Fibroblast of skin of back (primary cell): ENCODE results near the gene RNPS1. TPM values are rescaled to one million over a fixed set of nuclear protein-coding genes. Genes with fewer than 3 reads are reported as not detected.
A peak's percentile ranks its signal among the peaks of the same experiment; 100 is the strongest.

Experiments used
- DNase-seq: peaks from one replicate; pipeline ENCODE4 v3.0.0-alpha.2; 2013
- polyA plus RNA-seq, 2 experiments: library from polyadenylated mRNA; unstranded; fragments of 120-200 nt; gene quantifications; one replicate each; pipeline ENCODE4 v1.2.1, GENCODE V29; 2013; ENCODE audit not compliant: insufficient read length in 2 of 2

Gene RNPS1, protein sequence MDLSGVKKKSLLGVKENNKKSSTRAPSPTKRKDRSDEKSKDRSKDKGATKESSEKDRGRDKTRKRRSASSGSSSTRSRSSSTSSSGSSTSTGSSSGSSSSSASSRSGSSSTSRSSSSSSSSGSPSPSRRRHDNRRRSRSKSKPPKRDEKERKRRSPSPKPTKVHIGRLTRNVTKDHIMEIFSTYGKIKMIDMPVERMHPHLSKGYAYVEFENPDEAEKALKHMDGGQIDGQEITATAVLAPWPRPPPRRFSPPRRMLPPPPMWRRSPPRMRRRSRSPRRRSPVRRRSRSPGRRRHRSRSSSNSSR
- polyA plus RNA-seq (2013, experiment 1 of 2; ENCODE audit: insufficient read length): 206 TPM
- 124 TPM for polyA plus RNA-seq (2013, experiment 2 of 2; ENCODE audit: insufficient read length)

- peak; percentile 96 for DNase-seq
Observed at GRCh38 chr16:2267913-2268666, at the start of gene RNPS1. Gene RNPS1 (minus strand): TSS chr16:2268126. CDS start chr16:2264643, 3,483 bp downstream.

DNA sequence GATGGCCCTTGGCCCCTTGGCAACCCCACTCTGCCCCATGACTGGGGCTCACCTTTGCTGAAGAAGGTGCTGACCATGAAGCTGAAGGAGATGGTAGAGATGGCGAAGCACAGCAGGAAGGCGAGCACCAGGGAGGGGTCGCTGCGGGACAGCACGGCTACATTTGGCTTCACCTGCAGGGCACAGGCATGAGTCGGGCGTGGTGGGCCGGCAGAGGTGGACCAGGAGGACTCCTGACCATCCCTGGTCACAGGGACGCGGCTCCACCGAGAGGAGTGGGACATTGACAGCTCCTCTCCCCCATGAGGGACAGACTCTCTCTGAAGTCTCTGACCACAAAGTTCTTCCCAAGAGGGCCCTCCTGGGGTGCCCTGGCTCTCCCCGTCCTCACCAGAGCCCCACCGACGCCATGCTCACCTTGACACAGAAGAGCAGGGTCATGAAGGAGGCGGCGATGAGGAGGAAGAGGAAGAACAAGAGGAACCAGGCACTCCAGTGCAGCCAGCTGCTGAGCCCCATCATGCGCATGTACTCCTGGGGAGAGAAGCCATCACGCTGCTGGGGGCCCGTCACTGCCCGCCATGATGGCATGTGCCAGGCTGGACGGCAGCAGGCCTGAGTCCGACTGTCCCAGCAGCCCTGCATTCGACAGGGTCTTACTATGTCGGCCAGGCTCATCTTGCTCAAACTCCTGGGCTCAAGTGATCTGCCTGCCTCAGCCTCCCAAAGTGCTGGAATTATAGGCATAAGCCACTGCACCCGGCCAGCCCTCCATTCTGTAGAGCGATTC, 49.5 kb upstream of the RNPS1 start:
- no peak for DNase-seq

DNA sequence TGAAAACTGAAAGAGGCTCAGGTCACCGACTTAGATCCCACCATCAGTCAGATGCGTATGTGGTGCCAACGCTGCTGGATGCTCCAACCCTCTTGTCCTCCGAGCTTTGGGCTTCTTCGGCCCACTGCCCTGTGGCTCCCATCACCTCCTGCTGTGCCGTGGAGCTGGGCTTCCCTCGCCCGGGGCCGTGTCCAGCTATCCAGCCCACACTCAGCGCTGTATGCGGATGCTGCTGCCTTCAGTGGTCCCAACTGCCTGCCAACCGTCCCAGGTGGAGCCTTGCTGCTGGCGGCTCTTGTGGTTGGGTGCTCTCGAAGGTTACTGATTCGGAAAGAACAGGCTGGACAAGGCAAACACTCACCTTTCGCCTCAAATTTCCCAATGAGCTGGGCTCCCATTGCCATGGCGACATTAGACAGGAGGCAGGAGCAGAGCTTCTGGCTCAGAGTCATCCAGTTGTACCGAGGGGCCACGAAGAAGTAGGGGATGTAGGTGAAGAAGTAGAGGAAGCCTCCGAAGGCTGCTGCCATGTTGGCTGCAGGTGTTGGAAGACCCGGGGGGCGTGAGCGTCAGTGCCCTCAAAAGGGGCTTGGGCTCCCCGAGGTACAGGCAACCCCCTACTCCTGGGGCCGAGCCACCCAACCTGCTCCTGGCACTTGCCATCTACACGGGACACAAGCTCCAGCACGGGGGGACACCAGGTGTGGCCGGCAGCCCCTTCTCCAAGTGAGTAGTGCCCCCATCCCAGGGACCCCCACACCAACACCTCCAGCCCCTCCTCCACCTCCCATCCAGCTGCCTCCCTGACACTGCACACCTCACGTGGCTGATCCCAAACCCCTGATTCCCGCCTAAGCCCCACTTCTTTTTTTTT, 40.4 kb upstream of the RNPS1 start:
- DNase-seq: no peak

- no peak for DNase-seq
Observed at GRCh38 chr16:2299915-2300192, 31.9 kb upstream of the RNPS1 start.

DNA sequence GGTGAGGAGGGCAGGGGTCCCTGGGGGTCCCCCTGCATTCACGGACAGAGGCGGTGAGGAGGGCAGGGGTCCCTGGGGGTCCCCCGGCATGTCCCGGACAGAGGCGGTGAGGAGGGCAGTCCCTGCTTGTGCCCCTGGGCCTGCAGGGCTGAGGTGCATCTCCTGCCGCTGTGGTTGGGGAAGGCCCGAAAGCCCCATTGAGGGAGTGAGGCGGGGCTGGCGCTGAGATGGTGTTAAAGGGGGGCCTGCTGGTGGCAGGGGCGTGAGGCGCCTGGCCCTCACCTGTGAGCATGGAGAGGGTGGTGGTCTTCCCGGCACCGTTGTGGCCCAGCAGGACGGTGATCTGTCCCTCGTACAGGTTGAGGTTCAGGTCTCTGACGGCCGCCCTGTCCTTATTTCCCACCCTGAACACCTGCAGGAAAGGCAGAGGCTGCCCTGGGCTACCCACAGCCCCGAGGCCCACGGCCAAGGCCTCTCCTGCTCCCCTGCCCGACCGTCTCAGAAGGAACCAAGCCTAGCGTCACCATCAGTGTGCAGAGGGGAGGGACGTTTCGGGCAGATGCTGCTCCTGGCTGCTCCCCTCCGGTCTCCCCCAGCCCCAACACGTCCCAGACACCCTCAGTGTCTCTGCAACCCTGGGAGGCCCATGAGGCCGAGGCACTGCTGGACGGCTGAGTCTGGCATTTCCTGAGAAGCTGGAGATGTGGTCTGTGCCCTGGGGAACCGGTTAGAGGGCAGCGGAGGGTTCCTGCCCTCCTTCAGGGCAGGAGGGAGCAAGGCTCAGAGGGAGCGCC, 31.4 kb upstream of the RNPS1 start:
- DNase-seq: no peak

GRCh38 chr16:2298621-2299020, 30.7 kb upstream of the RNPS1 start:
- no peak for DNase-seq

DNA sequence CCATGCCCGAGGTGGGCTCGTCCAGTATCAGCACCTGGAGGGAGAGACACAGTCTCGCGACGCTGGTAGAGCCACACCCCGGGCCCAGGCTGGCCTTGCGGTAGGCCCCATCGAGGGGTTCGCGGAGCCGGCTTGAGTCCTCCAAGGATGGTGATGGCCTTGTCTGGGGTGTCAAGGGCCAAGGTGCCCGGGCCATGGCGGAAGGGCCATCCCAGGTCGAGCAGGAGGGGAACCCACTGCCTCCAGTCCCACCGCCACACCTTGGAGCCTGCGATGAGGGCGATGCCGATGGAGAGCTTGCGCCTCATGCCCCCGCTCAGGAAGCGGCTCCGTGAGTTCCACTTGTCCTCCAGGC, 29.6 kb upstream of the RNPS1 start:
- no peak for DNase-seq

DNA sequence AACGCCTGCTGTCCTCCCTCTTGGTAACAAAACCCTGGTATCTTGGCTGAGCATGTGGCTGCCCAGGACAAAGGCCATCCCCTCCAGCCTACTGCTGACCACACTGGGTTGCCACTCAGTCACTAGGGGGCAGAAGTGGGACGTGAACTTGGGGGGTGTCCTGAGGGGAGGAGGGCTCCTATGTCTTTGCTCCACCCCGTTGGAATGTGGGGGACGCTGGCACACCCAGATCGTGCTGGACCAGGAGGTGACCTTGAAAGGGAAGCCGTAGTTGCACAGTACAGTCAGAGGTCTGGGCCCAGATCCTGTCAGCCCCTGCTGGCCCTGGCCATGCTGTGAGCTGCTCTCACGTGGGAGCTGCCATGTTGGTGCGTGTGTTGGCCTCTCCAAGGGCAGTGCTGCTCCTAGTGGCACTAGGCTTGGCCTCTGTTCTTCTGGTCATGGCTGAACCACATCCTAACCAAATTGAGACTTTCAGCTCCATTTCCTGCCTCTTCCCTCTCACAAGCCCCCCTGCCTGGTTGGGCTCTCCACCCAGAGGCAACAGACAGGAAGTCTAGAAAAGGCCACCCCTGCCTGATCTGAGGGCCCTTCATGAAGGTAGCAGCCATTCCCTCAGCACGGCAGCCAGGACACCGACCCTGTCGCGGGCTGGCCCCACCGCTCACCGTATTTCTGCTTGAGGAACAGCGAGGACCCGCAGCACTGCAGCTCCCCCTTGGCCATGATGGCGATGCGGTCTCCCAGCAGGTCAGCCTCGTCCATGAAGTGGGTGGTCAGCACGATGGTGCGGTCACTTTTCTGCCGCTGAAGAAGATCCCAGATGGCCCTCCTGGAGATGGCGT, 29.0 kb upstream of the RNPS1 start:
- DNase-seq: peak; percentile 22

DNA sequence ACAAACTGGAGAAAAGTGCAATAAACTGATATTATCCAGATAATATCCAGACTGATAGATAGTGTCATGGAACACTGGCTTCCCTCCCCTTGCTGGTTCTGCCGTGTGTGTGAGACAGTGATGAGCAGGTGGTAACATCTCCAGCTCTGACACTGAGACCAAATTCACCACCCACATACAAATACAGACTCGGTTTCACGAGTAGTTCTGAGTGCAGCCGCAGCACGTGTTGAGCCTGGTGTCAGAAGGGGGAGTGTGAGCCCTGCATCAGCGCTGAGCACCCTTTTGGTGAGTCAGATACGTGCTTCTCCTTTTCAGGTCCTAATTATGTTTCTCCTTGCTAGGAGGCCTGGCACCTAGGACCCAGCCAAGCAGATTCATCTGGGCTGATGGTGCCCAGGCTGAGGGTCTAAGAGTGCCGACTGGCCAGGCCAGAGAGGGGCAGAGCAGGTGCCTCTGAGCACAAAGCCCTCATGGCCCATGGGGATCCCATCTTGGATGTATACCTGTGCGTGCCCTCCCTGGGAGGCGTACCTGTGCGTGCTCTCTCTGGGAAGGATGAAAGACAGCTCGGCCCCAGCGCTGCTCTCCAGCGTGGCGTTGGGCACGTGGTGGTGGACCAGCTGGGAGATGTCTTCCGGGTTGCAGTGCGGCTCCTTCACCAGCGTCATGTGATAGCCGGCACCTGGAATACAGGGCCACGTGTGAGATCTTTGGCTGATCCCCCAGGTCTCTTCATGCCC, 27.3 kb upstream of the RNPS1 start:
- no peak for DNase-seq

DNA sequence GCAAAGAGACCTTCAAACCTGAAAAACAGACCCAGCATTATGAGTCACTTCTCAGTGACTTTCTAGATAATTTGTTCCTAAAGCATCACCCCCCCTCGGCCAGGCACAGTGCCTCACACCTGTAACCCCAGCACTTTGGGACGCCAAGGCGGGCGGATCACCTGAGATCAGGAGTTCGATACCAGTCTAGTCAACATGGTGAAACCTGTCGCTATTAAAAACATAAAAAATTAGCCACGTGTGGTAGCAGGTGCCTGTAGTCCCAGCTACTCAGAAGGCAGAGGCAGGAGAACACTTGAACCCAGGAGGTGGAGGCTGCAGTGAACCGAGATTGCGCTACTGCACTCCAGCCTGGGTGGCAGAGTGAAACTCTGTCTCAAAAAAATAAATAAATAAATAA, 24.3 kb upstream of the RNPS1 start:
- no peak for DNase-seq

DNA sequence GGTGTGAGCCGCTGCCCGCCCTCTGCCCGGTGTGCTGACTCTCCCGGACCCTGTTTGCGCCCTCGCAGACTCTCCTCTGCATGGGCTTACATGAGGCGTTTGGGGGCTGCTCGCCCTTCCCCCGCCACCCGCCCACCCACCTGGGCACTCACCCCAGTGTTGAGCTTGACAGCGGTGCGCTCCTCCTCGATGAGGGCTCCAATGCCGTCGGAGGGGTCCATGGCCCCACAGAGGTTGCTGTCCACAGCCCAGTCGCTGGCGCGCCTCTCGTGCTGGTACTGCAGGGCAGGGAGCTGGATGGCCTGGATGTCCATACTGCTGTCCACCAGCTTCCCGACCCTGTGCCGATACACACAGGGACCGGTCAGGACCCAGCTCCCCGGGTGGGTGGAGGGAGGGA, 21.4 kb upstream of the RNPS1 start:
- DNase-seq: no peak

GRCh38 chr16:2288726-2289125, 20.8 kb upstream of the RNPS1 start:
- DNase-seq: no peak

DNA sequence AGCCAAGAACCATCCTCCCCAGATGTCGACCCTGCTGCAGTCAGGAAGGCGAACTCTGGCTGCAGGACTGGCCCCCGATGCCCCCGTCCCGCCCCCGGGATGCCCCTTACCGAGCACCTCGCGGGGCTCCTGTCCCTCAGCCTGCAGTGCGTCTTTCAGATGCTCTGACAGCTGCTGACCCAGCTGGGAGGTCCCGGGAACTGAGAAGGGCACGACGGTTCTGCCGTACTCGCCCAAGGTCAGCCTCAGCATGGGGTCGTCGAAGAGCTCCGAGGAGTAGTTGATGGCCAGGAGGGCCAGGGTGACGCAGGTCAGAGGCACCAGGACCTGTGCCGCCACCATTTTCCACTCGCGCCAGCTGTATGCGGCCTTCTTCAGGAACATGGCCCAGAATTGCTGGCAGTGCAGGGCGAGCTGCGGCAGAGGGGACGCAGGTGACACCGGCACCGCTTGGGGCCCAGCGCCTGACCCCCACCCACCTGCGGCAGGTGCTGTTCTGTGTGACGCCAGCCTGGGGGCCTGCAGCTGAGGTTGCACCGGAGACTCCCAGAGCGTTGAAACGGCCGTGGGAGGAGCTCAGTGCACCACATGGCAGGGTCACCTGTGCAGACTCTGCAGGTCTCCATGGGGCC, 20.1 kb upstream of the RNPS1 start:
- no peak for DNase-seq

DNA sequence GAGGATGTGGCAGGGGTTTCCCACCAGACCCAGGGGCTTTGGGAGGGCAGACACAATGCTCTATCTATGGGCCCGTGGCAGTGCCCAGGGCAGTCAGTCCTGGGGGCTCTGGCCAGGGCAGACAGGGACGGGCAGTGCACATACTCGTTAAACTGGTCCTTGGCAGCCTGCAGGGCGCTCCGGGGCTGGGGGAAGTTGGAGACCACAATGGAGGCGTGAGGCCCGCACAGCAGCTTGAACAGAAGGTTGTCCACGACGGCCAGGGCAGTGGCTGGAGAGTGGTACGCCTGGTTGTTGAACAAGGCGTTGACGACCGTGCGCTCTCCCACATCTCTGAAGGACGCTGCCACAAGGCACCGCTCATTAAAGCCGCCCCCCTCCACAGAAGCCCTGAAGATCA, 18.6 kb upstream of the RNPS1 start:
- no peak for DNase-seq

GRCh38 chr16:2285731-2286191, 17.8 kb upstream of the RNPS1 start:
- DNase-seq: no peak

DNA sequence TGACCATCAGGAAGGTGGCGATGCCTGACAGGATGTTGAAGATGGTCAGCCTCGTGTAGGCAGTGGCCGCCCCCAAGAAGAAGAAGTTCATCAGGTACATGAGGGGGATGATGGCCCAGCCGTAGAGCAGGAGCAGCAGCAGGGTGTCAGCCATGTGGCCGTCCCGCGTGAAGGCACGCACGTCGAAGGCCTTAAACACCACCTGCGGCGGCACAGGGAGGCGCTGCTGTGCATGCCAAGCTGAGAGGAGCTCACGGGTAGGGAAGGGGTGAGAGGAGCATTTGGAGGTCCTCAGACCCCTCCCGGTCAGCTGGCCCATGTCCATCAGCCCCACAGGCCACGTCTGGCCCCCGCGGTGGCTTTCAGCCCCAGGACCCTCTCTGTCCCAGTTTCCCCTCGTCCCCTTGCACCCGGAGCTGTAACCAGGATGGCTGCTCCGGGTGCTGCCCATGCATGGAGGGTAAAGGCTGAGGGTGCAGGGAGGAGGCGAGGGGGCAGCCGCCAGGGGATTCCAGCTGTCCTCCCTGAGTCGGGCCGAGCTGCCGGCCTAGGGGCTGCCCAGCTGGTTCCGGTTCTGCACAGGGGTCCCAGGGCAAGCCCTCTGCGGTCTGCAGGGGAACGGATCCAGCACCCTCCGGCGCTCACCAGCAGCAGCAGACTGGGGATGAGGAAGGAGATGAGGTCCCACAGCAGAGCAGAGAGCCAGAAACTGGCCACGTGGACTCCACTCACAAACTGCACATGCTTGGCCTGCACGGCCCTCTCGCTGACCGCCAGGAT, 17.1 kb upstream of the RNPS1 start:
- DNase-seq: no peak

- no peak for DNase-seq
Observed at GRCh38 chr16:2284001-2284770, 16.3 kb upstream of the RNPS1 start.
